Measurements from ENCODE around the gene L3MBTL2.

Gene L3MBTL2

DNA sequence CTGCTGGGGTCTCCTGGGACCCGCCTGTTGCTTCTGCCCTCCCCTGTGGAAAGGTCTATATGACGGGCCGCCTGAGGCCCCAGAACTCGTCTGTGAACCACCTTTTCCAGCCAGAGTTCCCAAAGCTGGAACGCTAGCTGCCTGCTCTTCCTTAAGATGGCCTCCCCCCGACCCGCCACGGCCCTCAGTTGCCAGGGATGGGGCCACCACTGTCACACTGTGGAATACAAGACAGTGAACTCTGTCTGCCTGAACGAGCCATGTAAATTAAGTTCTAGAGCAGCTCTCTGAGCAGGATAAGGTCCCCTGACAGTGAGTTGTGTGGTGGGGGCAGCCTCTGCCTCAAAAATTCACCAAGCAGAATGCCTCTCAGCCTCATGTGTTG, 25.3 kb downstream of the L3MBTL2 start:
- Histone ChIP-seq H3K27ac (no peak overlapping the region), H2AFZ (ENCODE audit: low read depth) (no peak overlapping the region), H3K4me3 (IDR thresholded peaks at IDR 0.05; ENCODE audit: insufficient read depth, low read depth, low read length) (no peak overlapping the region), H3K36me3 (ENCODE audit: insufficient read depth) (no peaks in the 10 kb centered on the region), H3K4me2 (no peak overlapping the region), H3K27me3 (ENCODE audit: insufficient read depth, low read depth) (no peaks in the 10 kb centered on the region), H3K9ac (no peak overlapping the region), H3K4me1 (ENCODE audit: low read depth, poor library complexity, severe bottlenecking) (peaks cover 3% of the 10 kb centered on the region), H4K20me1 (ENCODE audit: insufficient read depth) (no peaks in the 10 kb centered on the region), H3K79me2 (ENCODE audit: insufficient read depth, low read depth) (no peaks in the 10 kb centered on the region)
- TF ChIP-seq, protein P1, sequence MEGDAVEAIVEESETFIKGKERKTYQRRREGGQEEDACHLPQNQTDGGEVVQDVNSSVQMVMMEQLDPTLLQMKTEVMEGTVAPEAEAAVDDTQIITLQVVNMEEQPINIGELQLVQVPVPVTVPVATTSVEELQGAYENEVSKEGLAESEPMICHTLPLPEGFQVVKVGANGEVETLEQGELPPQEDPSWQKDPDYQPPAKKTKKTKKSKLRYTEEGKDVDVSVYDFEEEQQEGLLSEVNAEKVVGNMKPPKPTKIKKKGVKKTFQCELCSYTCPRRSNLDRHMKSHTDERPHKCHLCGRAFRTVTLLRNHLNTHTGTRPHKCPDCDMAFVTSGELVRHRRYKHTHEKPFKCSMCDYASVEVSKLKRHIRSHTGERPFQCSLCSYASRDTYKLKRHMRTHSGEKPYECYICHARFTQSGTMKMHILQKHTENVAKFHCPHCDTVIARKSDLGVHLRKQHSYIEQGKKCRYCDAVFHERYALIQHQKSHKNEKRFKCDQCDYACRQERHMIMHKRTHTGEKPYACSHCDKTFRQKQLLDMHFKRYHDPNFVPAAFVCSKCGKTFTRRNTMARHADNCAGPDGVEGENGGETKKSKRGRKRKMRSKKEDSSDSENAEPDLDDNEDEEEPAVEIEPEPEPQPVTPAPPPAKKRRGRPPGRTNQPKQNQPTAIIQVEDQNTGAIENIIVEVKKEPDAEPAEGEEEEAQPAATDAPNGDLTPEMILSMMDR (conservative IDR thresholded peaks at IDR 0.05; ENCODE audit: low read depth, low read length): no peak

DNA sequence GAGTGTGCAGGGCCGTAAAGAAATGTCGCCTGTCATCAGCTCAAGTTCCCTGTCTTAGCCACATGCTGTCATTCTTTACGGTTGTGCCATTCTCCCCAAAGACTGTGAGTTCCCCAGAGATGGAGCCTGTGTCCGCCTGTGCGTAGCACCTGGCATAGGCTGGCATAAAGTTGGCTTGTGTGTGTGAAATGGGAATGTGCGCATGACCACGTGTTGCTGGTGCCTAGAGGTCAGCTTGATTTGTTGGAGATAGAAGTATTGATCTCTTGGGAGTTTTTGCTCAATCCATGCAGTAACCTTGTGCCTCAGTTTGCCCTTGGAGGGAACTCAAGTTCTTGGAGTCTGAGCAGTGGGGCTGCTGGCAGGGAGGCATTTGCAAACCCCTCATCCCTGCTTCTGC, 26.3 kb downstream of the L3MBTL2 start:
- H3K27me3 ChIP-seq (ENCODE audit: insufficient read depth, low read depth): no peaks in the 10 kb centered on the region
- no peak overlapping the region for H3K27ac ChIP-seq
- H3K79me2 ChIP-seq (ENCODE audit: insufficient read depth, low read depth): no peaks in the 10 kb centered on the region
- no peaks in the 10 kb centered on the region for H4K20me1 ChIP-seq (ENCODE audit: insufficient read depth)
- H3K4me1 ChIP-seq (ENCODE audit: low read depth, poor library complexity, severe bottlenecking): no peaks in the 10 kb centered on the region
- no peak overlapping the region for H3K4me3 ChIP-seq (IDR thresholded peaks at IDR 0.05; ENCODE audit: insufficient read depth, low read depth, low read length)
- TF ChIP-seq, protein P1 (conservative IDR thresholded peaks at IDR 0.05; ENCODE audit: low read depth, low read length): no peak
- no peak overlapping the region for H3K4me2 ChIP-seq
- H3K36me3 ChIP-seq (ENCODE audit: insufficient read depth): no peaks in the 10 kb centered on the region
- H3K9ac ChIP-seq: no peak overlapping the region
- H2AFZ ChIP-seq (ENCODE audit: low read depth): no peak overlapping the region

DNA sequence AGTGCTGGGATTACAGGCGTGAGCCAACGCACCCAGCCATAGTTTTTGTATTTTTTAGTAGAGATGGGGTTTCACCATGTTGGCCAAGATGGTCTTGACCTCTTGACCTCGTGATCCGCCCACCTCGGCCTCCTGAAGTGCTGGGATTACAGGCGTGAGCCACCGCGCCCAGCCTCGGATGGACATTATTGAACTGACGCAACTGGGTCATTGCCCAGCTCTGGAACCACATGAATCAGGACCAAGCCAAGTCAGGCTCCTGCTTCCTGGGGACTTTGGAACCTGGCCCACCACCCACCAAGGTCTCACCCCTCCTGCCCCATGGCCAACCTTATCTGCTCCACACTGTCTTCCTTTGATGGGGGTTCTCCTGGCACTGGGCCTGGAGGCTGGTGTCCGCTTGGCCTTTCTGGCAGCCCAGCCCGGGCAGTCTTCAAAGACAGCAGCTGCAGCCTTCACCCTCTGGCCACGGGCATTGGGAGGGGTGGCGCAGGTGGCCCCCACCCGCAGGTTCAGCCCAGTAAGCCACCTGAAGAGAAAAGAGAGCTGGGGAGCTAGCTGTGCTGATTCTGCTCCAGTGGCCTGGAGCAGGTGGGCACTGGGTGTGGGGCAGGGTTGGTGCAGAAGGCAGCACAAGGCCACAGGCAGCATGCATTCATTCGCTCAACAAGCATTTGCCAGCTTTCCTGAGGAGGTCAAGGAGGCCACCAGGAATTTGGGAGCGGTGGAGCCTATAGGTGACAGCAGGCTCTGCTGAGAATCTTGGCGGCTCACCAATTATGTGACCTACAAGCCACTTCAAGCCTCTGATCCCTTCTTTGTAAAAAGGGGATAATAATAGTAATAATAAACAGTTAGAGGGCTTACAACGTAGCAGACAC, 29.9 kb downstream of the L3MBTL2 start:
- Histone ChIP-seq H3K9ac (no peak overlapping the region), H3K4me1 (ENCODE audit: low read depth, poor library complexity, severe bottlenecking) (no peaks in the 10 kb centered on the region), H3K79me2 (ENCODE audit: insufficient read depth, low read depth) (no peaks in the 10 kb centered on the region), H4K20me1 (ENCODE audit: insufficient read depth) (no peaks in the 10 kb centered on the region), H3K27me3 (ENCODE audit: insufficient read depth, low read depth) (no peaks in the 10 kb centered on the region), H3K4me2 (no peak overlapping the region), H3K36me3 (ENCODE audit: insufficient read depth) (no peaks in the 10 kb centered on the region), H3K4me3 (IDR thresholded peaks at IDR 0.05; ENCODE audit: insufficient read depth, low read depth, low read length) (no peak overlapping the region), H3K27ac (no peak overlapping the region), H2AFZ (ENCODE audit: low read depth) (no peak overlapping the region)
- TF ChIP-seq, protein P1 (conservative IDR thresholded peaks at IDR 0.05; ENCODE audit: low read depth, low read length): no peak

DNA sequence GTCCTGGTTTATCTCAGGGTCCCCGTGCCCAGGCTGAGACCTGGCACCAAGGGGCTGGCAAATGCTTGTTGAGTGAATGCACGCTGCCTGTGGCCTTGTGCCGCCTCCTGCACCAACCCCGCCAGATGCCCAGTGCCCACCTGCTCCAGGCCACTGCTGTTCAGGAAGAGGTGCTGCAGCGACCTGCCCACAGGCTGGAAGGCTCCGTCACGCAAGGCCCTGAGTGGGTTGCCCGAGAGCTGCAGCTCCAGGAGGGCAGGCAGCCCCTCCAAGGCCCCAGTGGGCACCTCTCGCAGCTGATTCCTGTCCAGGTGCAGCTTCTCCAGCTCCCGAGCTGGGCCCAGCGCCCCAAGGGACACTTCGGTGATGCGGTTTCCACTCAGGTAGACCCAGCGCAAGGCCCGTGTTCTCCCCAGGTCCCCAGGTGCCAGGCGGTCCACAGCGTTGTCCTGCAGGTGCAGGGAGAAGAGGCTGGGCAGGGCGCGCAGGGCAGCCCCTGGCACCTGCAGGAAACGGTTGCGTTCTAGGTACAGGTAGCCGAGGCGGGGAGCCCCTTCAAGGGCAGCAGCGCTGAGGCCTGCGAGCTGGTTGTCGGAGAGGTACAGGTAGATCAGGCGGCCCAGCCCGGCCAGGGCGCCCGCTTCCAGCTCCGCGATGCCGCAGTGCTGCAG, 32.1 kb downstream of the L3MBTL2 start:
- TF ChIP-seq, protein P1 (conservative IDR thresholded peaks at IDR 0.05; ENCODE audit: low read depth, low read length): peak; percentile 36; the same call in 1 of the 2 replicates
- Histone ChIP-seq H3K4me1 (ENCODE audit: low read depth, poor library complexity, severe bottlenecking) (no peaks in the 10 kb centered on the region), H4K20me1 (ENCODE audit: insufficient read depth) (no peaks in the 10 kb centered on the region), H3K79me2 (ENCODE audit: insufficient read depth, low read depth) (no peaks in the 10 kb centered on the region), H3K27me3 (ENCODE audit: insufficient read depth, low read depth) (no peaks in the 10 kb centered on the region), H3K4me2 (peak overlapping the region; percentile 44), H3K9ac (no peak overlapping the region), H2AFZ (ENCODE audit: low read depth) (peak overlapping the region; percentile 61), H3K27ac (no peak overlapping the region), H3K4me3 (IDR thresholded peaks at IDR 0.05; ENCODE audit: insufficient read depth, low read depth, low read length) (no peak overlapping the region), H3K36me3 (ENCODE audit: insufficient read depth) (no peaks in the 10 kb centered on the region)

All from KMS-11 (cell line).